ENCODE results near the gene SUCLG2. TPM values are rescaled to one million over a fixed set of nuclear protein-coding genes. Genes with fewer than 3 reads are reported as not detected.

Gene SUCLG2
- total RNA-seq, 1 experiment from 2014 or later = 59.4 TPM

GRCh38 chr3:67641451-67641850, 13.0 kb downstream of the SUCLG2 start:
- no peaks in the 10 kb centered on the region for H3K9me3 ChIP-seq (ENCODE audit: insufficient read depth, low read depth)
- H3F3A ChIP-seq (ENCODE audit: insufficient read depth, low read depth) = no peaks in the 10 kb centered on the region
- intact Hi-C loops (cut with micrococcal nuclease; ENCODE audit: unreplicated experiment) = no loop called here
- no peak for DNase-seq
- H3K27ac ChIP-seq = no peak overlapping the region
- BruUV-seq (replicated peaks) = no TSS peak
- H2AFZ ChIP-seq = no peak overlapping the region
- 0 out of 2 replicates have a peak, but pooled peaks cover 3% of the 10 kb centered on the region for H3K79me2 ChIP-seq (ENCODE audit: low read depth)
- H3K4me3 ChIP-seq = no peak overlapping the region
- H3K36me3 ChIP-seq (ENCODE audit: low read depth) = no peaks in the 10 kb centered on the region
- no peaks in the 10 kb centered on the region for H3K27me3 ChIP-seq (ENCODE audit: insufficient read depth, low read depth)
- TF ChIP-seq, protein P1, sequence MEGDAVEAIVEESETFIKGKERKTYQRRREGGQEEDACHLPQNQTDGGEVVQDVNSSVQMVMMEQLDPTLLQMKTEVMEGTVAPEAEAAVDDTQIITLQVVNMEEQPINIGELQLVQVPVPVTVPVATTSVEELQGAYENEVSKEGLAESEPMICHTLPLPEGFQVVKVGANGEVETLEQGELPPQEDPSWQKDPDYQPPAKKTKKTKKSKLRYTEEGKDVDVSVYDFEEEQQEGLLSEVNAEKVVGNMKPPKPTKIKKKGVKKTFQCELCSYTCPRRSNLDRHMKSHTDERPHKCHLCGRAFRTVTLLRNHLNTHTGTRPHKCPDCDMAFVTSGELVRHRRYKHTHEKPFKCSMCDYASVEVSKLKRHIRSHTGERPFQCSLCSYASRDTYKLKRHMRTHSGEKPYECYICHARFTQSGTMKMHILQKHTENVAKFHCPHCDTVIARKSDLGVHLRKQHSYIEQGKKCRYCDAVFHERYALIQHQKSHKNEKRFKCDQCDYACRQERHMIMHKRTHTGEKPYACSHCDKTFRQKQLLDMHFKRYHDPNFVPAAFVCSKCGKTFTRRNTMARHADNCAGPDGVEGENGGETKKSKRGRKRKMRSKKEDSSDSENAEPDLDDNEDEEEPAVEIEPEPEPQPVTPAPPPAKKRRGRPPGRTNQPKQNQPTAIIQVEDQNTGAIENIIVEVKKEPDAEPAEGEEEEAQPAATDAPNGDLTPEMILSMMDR (conservative IDR thresholded peaks at IDR 0.05) = no peak
- no peak for TF ChIP-seq EZH2 (IDR thresholded peaks at IDR 0.05; ENCODE audit: low read depth)
- H4K20me1 ChIP-seq (ENCODE audit: insufficient read depth) = no peaks in the 10 kb centered on the region
- no peak overlapping the region for H3K4me2 ChIP-seq
- H3K4me1 ChIP-seq (replicated peaks; ENCODE audit: insufficient read depth) = no peaks in the 10 kb centered on the region
- H3K9me2 ChIP-seq (ENCODE audit: insufficient read depth) = no peaks in the 10 kb centered on the region
- ChIA-PET CTCF (no interaction called here), POLR2A (ENCODE audit: unreplicated experiment) (no interaction called here)

DNA sequence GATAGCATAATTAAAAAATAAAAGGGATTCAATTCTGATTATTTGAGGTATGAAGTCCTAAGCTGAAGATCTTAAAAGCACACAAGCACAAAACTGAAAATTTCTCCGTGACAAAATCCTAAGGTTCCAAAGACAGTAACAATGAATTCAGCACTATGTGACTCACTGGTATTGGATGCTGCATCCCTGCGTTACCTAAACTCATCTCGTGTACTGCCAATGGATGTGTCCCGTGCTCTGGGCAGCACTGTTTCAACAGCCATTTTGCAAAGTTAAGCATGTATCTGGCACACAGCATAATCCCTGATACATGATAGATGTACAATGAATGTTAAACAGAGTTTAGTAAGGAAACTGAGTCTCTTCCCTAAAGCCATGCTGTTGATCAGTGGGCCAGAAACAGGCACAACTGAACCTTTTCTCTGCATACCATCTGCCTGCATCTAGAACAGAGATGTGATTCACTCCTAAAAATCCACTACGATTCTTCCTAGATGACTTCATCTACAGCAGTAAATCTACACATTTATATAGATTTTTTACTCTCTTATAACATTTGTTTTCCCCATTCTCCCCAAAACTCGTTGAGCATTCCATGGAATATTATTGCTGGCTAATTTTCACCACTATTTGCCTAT, 14.3 kb downstream of the SUCLG2 start:
- BruUV-seq (replicated peaks) = no TSS peak
- no peaks in the 10 kb centered on the region for H3K4me1 ChIP-seq (replicated peaks; ENCODE audit: insufficient read depth)
- POLR2A ChIA-PET (ENCODE audit: unreplicated experiment) = no interaction called here

GRCh38 chr3:67637255-67637900, 17.0 kb downstream of the SUCLG2 start:
- Histone ChIP-seq H3K9me3 (ENCODE audit: insufficient read depth, low read depth) (no peaks in the 10 kb centered on the region), H3K9me2 (ENCODE audit: insufficient read depth) (no peaks in the 10 kb centered on the region), H3K79me2 (ENCODE audit: low read depth) (no peaks in the 10 kb centered on the region), H3K4me2 (no peak overlapping the region), H3K27ac (no peak overlapping the region), H3K27me3 (ENCODE audit: insufficient read depth, low read depth) (no peaks in the 10 kb centered on the region), H2AFZ (no peak overlapping the region), H4K20me1 (ENCODE audit: insufficient read depth) (peaks cover 3% of the 10 kb centered on the region; the same call in 1 of the 2 replicates), H3K4me3 (no peak overlapping the region), H3K36me3 (ENCODE audit: low read depth) (no peaks in the 10 kb centered on the region), H3F3A (ENCODE audit: insufficient read depth, low read depth) (no peaks in the 10 kb centered on the region), H3K4me1 (replicated peaks; ENCODE audit: insufficient read depth) (no peaks in the 10 kb centered on the region)
- intact Hi-C loops (cut with micrococcal nuclease; ENCODE audit: unreplicated experiment) = no loop called here
- POLR2A ChIA-PET (ENCODE audit: unreplicated experiment) = no interaction called here
- DNase-seq = no peak
- no peak for TF ChIP-seq EZH2 (IDR thresholded peaks at IDR 0.05; ENCODE audit: low read depth)
- TF ChIP-seq, protein P1 (conservative IDR thresholded peaks at IDR 0.05) = no peak
- CTCF ChIA-PET = no interaction called here
- BruUV-seq (replicated peaks) = no TSS peak

More for the DNA sequence above, 14.3 kb downstream of the SUCLG2 start:
- no peaks in the 10 kb centered on the region for H3K79me2 ChIP-seq (ENCODE audit: low read depth)
- no peak for DNase-seq
- H3K27me3 ChIP-seq (ENCODE audit: insufficient read depth, low read depth) = no peaks in the 10 kb centered on the region
- no peak overlapping the region for H2AFZ ChIP-seq
- TF ChIP-seq, protein P1 (conservative IDR thresholded peaks at IDR 0.05) = no peak
- no peak for TF ChIP-seq EZH2 (IDR thresholded peaks at IDR 0.05; ENCODE audit: low read depth)
- no peak overlapping the region for H3K27ac ChIP-seq
- H3K4me3 ChIP-seq = no peak overlapping the region
- intact Hi-C loops (cut with micrococcal nuclease; ENCODE audit: unreplicated experiment) = no loop called here
- no peaks in the 10 kb centered on the region for H3F3A ChIP-seq (ENCODE audit: insufficient read depth, low read depth)
- peaks cover 3% of the 10 kb centered on the region; the same call in 1 of the 2 replicates for H4K20me1 ChIP-seq (ENCODE audit: insufficient read depth)
- H3K9me2 ChIP-seq (ENCODE audit: insufficient read depth) = no peaks in the 10 kb centered on the region
- H3K4me2 ChIP-seq = no peak overlapping the region
- CTCF ChIA-PET = no interaction called here
- no peaks in the 10 kb centered on the region for H3K36me3 ChIP-seq (ENCODE audit: low read depth)
- no peaks in the 10 kb centered on the region for H3K9me3 ChIP-seq (ENCODE audit: insufficient read depth, low read depth)
